Kidney (tissue), 14 donors: Measurements from ENCODE around the gene RPL39L. TPM values are rescaled to one million over a fixed set of nuclear protein-coding genes. Genes with fewer than 3 reads are reported as not detected.

Experiments
- DNase-seq, 5 donors: peaks; one replicate each; pipeline ENCODE4 v3.0.0-alpha.2; 2013 to 2020
- FAIRE-seq: peaks from 2 replicates; lab custom pipeline; 2012; peaks lifted over from hg19 to GRCh38; lab: Jason Lieb, UNC
- H3K27ac ChIP-seq, 2 donors: one replicate each; pipeline ENCODE4 v1.7.0; 2013; ENCODE audit warnings: low read depth in 2 of 2, low read length in 2 of 2, inconsistent platforms in 1 of 2
- H3K27me3 ChIP-seq: one replicate; pipeline ENCODE4 v1.7.1; 2013; ENCODE audit warnings: low read length, inconsistent platforms; ENCODE audit not compliant: control insufficient read depth, insufficient read depth
- H3K36me3 ChIP-seq, 3 donors: one replicate each; pipeline versions ENCODE4 v1.7.0 to v1.7.1; 2013; ENCODE audit warnings: low read length in 3 of 3, control low read depth in 1 of 3, inconsistent platforms in 1 of 3; ENCODE audit not compliant: insufficient read depth in 3 of 3, control insufficient read depth in 2 of 3
- H3K4me1 ChIP-seq, 3 donors: one replicate each; pipeline versions ENCODE4 v1.7.0 to v1.7.1; 2013; ENCODE audit warnings: low read length in 3 of 3, inconsistent platforms in 1 of 3, low read depth in 1 of 3; ENCODE audit not compliant: control insufficient read depth in 2 of 3, insufficient read depth in 2 of 3
- H3K4me3 ChIP-seq, 3 donors: one replicate each; pipeline versions ENCODE4 v1.7.0 to v1.8.1; 2013; ENCODE audit warnings: low read length in 3 of 3, control low read depth in 1 of 3, inconsistent platforms in 1 of 3
- H3K9ac ChIP-seq, 3 donors: one replicate each; pipeline versions ENCODE4 v1.7.0 to v1.7.1; 2013; ENCODE audit warnings: low read length in 3 of 3, control low read depth in 1 of 3, inconsistent platforms in 1 of 3
- H3K9me3 ChIP-seq, 3 donors: one replicate each; pipeline versions ENCODE4 v1.7.0 to v1.7.1; 2013; ENCODE audit warnings: low read length in 3 of 3, control low read depth in 1 of 3, inconsistent platforms in 1 of 3; ENCODE audit not compliant: control insufficient read depth in 2 of 3, insufficient read depth in 1 of 3
- intact Hi-C: fragments of 100-400 bp; cut with DNase I; formaldehyde crosslinking; loops from one replicate; pipeline ENCODE4 v1.11.1; 2022
- polyA plus RNA-seq: library from polyadenylated mRNA; stranded (reverse); fragments of 350-450 nt; fragmentation: Illumina TruSeq; extraction: RNeasy Lipid Tissue Mini Kit (QIAGEN cat#74804); gene quantifications from one replicate; pipeline ENCODE4 v1.2.3, GENCODE V29; 2014; ENCODE audit warnings: low read depth, low replicate concordance; ENCODE audit not compliant: insufficient read depth
- total RNA-seq: library from RNA; stranded (reverse); fragmentation: NEBNext Ultra II Directional; extraction: Animal tissue kit (Norgen Biotek cat#: 25700); gene quantifications from one replicate; pipeline ENCODE4 v1.2.1, GENCODE V29; 2021
- TF ChIP-seq, protein P1 (sequence below): IDR thresholded peaks from 3 replicates; pipeline ENCODE4 v1.5.1; 2012; ENCODE audit warnings: mild to moderate bottlenecking, moderate library complexity, borderline replicate concordance; ENCODE audit not compliant: insufficient read depth; ENCODE audit errors: extremely low read depth
- donor health status: control.
- donor health status: control.
- donor health status: control.
- donor health status: control.
- donor health status: control.
- donor health status: DM: yes; HTN: yes; CAD: no.
- donor health status: Normal renal cell carcinoma (clear cell type).

Gene RPL39L
- total and polyA plus RNA-seq, 2 donors from 2014 or later: 5.7 to 10.9 TPM

- Histone ChIP-seq H3K36me3 (no peaks in the 10 kb centered on the region), H3K27ac (no peak overlapping the region), H3K9ac (no peak overlapping the region), H3K4me3 (no peak overlapping the region), H3K4me1 (peaks cover 0 to 4% (median 0%) of the 10 kb centered on the region in 3 donors), H3K27me3 (no peaks in the 10 kb centered on the region), H3K9me3 (peaks cover 0 to 21% (median 0%) of the 10 kb centered on the region in 3 donors)
- FAIRE-seq (no peak), DNase-seq (no peak)
- TF ChIP-seq, protein P1, sequence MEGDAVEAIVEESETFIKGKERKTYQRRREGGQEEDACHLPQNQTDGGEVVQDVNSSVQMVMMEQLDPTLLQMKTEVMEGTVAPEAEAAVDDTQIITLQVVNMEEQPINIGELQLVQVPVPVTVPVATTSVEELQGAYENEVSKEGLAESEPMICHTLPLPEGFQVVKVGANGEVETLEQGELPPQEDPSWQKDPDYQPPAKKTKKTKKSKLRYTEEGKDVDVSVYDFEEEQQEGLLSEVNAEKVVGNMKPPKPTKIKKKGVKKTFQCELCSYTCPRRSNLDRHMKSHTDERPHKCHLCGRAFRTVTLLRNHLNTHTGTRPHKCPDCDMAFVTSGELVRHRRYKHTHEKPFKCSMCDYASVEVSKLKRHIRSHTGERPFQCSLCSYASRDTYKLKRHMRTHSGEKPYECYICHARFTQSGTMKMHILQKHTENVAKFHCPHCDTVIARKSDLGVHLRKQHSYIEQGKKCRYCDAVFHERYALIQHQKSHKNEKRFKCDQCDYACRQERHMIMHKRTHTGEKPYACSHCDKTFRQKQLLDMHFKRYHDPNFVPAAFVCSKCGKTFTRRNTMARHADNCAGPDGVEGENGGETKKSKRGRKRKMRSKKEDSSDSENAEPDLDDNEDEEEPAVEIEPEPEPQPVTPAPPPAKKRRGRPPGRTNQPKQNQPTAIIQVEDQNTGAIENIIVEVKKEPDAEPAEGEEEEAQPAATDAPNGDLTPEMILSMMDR: no peak
- intact Hi-C loops: no loop called here
Measured at GRCh38 chr3:187085021-187085666, 54.2 kb downstream of the RPL39L start.

GRCh38 chr3:187084580-187084979, 54.7 kb downstream of the RPL39L start:
- intact Hi-C loops: no loop called here

GRCh38 chr3:187084126-187084525, 55.2 kb downstream of the RPL39L start:
- no peaks in the 10 kb centered on the region for H3K36me3 ChIP-seq
- no peak overlapping the region for H3K9ac ChIP-seq
- TF ChIP-seq, protein P1: no peak
- no peak for FAIRE-seq
- H3K4me3 ChIP-seq: no peak overlapping the region
- peaks cover 0 to 18% (median 0%) of the 10 kb centered on the region in 3 donors for H3K9me3 ChIP-seq
- peaks cover 0 to 4% (median 0%) of the 10 kb centered on the region in 3 donors for H3K4me1 ChIP-seq
- no peak for DNase-seq
- no peaks in the 10 kb centered on the region for H3K27me3 ChIP-seq
- intact Hi-C loops: no loop called here
- no peak overlapping the region for H3K27ac ChIP-seq

More at GRCh38 chr3:187084580-187084979, 54.7 kb downstream of the RPL39L start:
- no peak overlapping the region for H3K9ac ChIP-seq
- H3K4me3 ChIP-seq: no peak overlapping the region
- TF ChIP-seq, protein P1: no peak
- H3K27me3 ChIP-seq: no peaks in the 10 kb centered on the region
- FAIRE-seq (no peak), DNase-seq (no peak)
- no peak overlapping the region for H3K27ac ChIP-seq
- H3K9me3 ChIP-seq: peaks cover 0 to 21% (median 0%) of the 10 kb centered on the region in 3 donors
- H3K4me1 ChIP-seq: peaks cover 0 to 4% (median 0%) of the 10 kb centered on the region in 3 donors
- H3K36me3 ChIP-seq: no peaks in the 10 kb centered on the region
